LNCaP clone FGC (cell line): ENCODE results near the gene AIP.

Experiments used
- DNase-seq: peaks from one replicate; pipeline ENCODE4 v3.0.0-alpha.2; 2011; ENCODE audit warnings: low read depth
- H3K4me3 ChIP-seq: 2 replicates; pipeline ENCODE4 v1.5.1; 2011; ENCODE audit warnings: mild to moderate bottlenecking, low read depth, low read length, control low read depth
- CTCF ChIP-seq: IDR thresholded peaks from 2 replicates; pipeline ENCODE4 v1.5.1; 2012; ENCODE audit warnings: mild to moderate bottlenecking; ENCODE audit not compliant: control insufficient read depth, insufficient read depth; ENCODE audit errors: extremely low read depth

The AIP gene

GRCh38 chr11:67492801-67493547 is 10.1 kb downstream of the AIP start:
- TF ChIP-seq CTCF = no peak
- DNase-seq = no peak
- H3K4me3 ChIP-seq = no peak overlapping the region

GRCh38 chr11:67493548-67494370 is 10.9 kb downstream of the AIP start:
- no peak for TF ChIP-seq CTCF
- no peak for DNase-seq
- H3K4me3 ChIP-seq = no peak overlapping the region

DNA sequence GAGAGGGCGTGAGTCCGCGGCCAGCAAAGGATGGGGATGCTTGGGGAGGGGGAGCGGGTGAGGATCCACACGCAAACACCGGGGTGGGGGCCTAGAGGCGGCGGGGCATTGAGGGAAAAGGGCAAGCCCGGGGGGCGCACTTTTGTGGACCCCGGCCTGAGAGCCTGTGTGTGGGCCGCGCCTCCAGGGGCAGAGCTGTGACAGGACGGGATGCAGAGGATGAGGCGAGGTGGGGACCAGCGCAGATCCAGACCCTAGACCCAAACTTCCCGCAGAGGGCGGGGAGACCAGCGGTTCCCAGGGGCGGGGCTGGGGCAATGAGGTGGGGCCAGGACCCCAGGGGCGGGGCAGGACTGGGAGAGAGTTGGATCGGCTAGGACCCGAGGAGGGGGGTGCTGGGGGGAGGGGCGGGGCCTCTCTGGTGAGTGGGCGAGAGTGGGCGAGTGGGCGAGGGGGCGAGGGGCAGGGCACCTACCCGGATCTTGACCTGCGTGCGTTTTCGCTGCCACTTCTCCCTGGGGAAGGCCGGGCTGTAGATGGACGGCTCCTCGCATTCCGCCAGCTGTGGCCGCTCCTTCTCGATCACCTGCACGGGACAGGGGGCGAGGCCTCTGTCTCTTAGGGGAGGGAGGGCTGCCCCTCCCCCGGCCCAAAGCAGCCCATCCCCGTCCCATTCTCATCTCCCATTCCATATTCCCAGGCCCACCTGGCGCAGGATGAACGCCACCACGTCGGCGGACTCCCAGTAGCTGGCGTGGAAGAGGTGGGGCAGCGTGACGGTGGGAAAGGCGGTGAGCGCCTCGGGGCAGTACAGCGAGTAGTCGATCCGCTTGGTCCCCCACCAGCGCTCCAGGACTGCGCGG is 11.8 kb downstream of the AIP start:
- TF ChIP-seq CTCF = no peak
- no peak for DNase-seq
- H3K4me3 ChIP-seq = no peak overlapping the region

GRCh38 chr11:67495234-67496005 is 12.6 kb downstream of the AIP start:
- H3K4me3 ChIP-seq = no peak overlapping the region
- DNase-seq = no peak
- no peak for TF ChIP-seq CTCF

- no peak for DNase-seq
Measured at GRCh38 chr11:67496113-67496512, 13.3 kb downstream of the AIP start.

More at GRCh38 chr11:67496113-67496512, 13.3 kb downstream of the AIP start:
- no peak for TF ChIP-seq CTCF
- H3K4me3 ChIP-seq = no peak overlapping the region
